Memory B cell (primary cell): ENCODE measurements around the gene ZNF219.

ENCODE experiments used
- ATAC-seq: fragments of 150-1000 bp; cut with Tn5 transposase; 2 replicates; pipeline ENCODE4 v1.10.0; 2021; ENCODE audit warnings: low read depth, mild to moderate bottlenecking, moderate library complexity
- DNase-seq, 2 donors: peaks; one replicate each; pipeline ENCODE4 v3.0.0; 2022; ENCODE audit warnings: low spot score in 2 of 2
- H3K27ac Mint-ChIP-seq: one replicate; pipeline ENCODE4 v1.8.0; 2022; ENCODE audit warnings: mild to moderate bottlenecking, moderate library complexity, mixed read lengths
- H3K27me3 Mint-ChIP-seq: one replicate; pipeline ENCODE4 v1.8.0; 2022; ENCODE audit warnings: mixed read lengths
- H3K36me3 Mint-ChIP-seq: one replicate; pipeline ENCODE4 v1.8.0; 2022; ENCODE audit warnings: mild to moderate bottlenecking, mixed read lengths
- H3K4me1 Mint-ChIP-seq: one replicate; pipeline ENCODE4 v1.8.0; 2022; ENCODE audit warnings: mixed read lengths
- H3K4me3 Mint-ChIP-seq: one replicate; pipeline ENCODE4 v1.8.0; 2022; ENCODE audit warnings: mild to moderate bottlenecking, moderate library complexity, mixed read lengths
- H3K9me3 Mint-ChIP-seq: one replicate; pipeline ENCODE4 v1.8.0; 2022; ENCODE audit warnings: mixed read lengths

The ZNF219 gene

GRCh38 chr14:21087294-21088091 lies 11.0 kb downstream of the ZNF219 start:
- Mint-ChIP-seq H3K27me3 (peaks cover 6% of the 10 kb centered on the region), H3K36me3 (no peaks in the 10 kb centered on the region), H3K27ac (peak overlapping the region; percentile 86), H3K9me3 (no peaks in the 10 kb centered on the region), H3K4me3 (no peak overlapping the region), H3K4me1 (peaks cover 13% of the 10 kb centered on the region)
- peak; percentile 88 for ATAC-seq
- peak; percentile 38 to 69 for DNase-seq

GRCh38 chr14:21086908-21087293 lies 11.6 kb downstream of the ZNF219 start:
- no peaks in the 10 kb centered on the region for H3K9me3 Mint-ChIP-seq
- peaks cover 11% of the 10 kb centered on the region for H3K4me1 Mint-ChIP-seq
- DNase-seq (no peak), ATAC-seq (no peak)
- H3K36me3 Mint-ChIP-seq: no peaks in the 10 kb centered on the region
- H3K4me3 Mint-ChIP-seq: no peak overlapping the region
- H3K27me3 Mint-ChIP-seq: peaks cover 8% of the 10 kb centered on the region
- H3K27ac Mint-ChIP-seq: peak overlapping the region; percentile 86

GRCh38 chr14:21084998-21085853 lies 13.2 kb downstream of the ZNF219 start:
- no peaks in the 10 kb centered on the region for H3K9me3 Mint-ChIP-seq
- no peak overlapping the region for H3K4me3 Mint-ChIP-seq
- DNase-seq (no peak), ATAC-seq (no peak)
- H3K4me1 Mint-ChIP-seq: peaks cover 8% of the 10 kb centered on the region
- H3K27me3 Mint-ChIP-seq: peaks cover 11% of the 10 kb centered on the region
- no peaks in the 10 kb centered on the region for H3K36me3 Mint-ChIP-seq
- peak overlapping the region; percentile 90 for H3K27ac Mint-ChIP-seq

GRCh38 chr14:21084396-21084795 lies 14.1 kb downstream of the ZNF219 start:
- ATAC-seq (no peak), DNase-seq (no peak)
- peaks cover 8% of the 10 kb centered on the region for H3K4me1 Mint-ChIP-seq
- peaks cover 14% of the 10 kb centered on the region for H3K27me3 Mint-ChIP-seq
- no peaks in the 10 kb centered on the region for H3K9me3 Mint-ChIP-seq
- H3K36me3 Mint-ChIP-seq: no peaks in the 10 kb centered on the region
- H3K27ac Mint-ChIP-seq: peak overlapping the region; percentile 3
- H3K4me3 Mint-ChIP-seq: no peak overlapping the region

- no peaks in the 10 kb centered on the region for H3K36me3 Mint-ChIP-seq
- H3K4me1 Mint-ChIP-seq: peaks cover 8% of the 10 kb centered on the region
- DNase-seq (no peak), ATAC-seq (no peak)
- no peak overlapping the region for H3K4me3 Mint-ChIP-seq
- H3K27me3 Mint-ChIP-seq: peaks cover 14% of the 10 kb centered on the region
- H3K27ac Mint-ChIP-seq: peak overlapping the region; percentile 3
- H3K9me3 Mint-ChIP-seq: no peaks in the 10 kb centered on the region
These were observed 14.7 kb downstream of the ZNF219 start for GRCh38 chr14:21083565-21084325.

- DNase-seq (no peak), ATAC-seq (no peak)
- Mint-ChIP-seq H3K36me3 (no peaks in the 10 kb centered on the region), H3K9me3 (no peaks in the 10 kb centered on the region), H3K27ac (no peak overlapping the region), H3K4me3 (no peak overlapping the region), H3K27me3 (peaks cover 14% of the 10 kb centered on the region), H3K4me1 (peaks cover 4% of the 10 kb centered on the region)
These were observed 16.8 kb downstream of the ZNF219 start for GRCh38 chr14:21081521-21082142.

GRCh38 chr14:21078726-21079125 lies 19.7 kb downstream of the ZNF219 start:
- Mint-ChIP-seq H3K4me3 (no peak overlapping the region), H3K36me3 (no peaks in the 10 kb centered on the region), H3K4me1 (no peaks in the 10 kb centered on the region), H3K27ac (no peak overlapping the region), H3K27me3 (peaks cover 14% of the 10 kb centered on the region), H3K9me3 (no peaks in the 10 kb centered on the region)
- ATAC-seq (no peak), DNase-seq (no peak)

- DNase-seq: no peak
- Mint-ChIP-seq H3K36me3 (no peaks in the 10 kb centered on the region), H3K4me3 (no peak overlapping the region), H3K27me3 (peaks cover 19% of the 10 kb centered on the region), H3K9me3 (no peaks in the 10 kb centered on the region), H3K27ac (no peak overlapping the region), H3K4me1 (peaks cover 2% of the 10 kb centered on the region)
- ATAC-seq: no peak
These were observed 20.2 kb downstream of the ZNF219 start for GRCh38 chr14:21078287-21078686.

- Mint-ChIP-seq H3K9me3 (no peaks in the 10 kb centered on the region), H3K36me3 (no peaks in the 10 kb centered on the region), H3K27me3 (peaks cover 21% of the 10 kb centered on the region), H3K4me1 (peaks cover 4% of the 10 kb centered on the region), H3K4me3 (no peak overlapping the region), H3K27ac (no peak overlapping the region)
- ATAC-seq (no peak), DNase-seq (no peak)
These were observed 20.8 kb downstream of the ZNF219 start for GRCh38 chr14:21077672-21078071.

- peaks cover 15% of the 10 kb centered on the region for H3K27me3 Mint-ChIP-seq
- ATAC-seq (no peak), DNase-seq (no peak)
- H3K9me3 Mint-ChIP-seq: no peaks in the 10 kb centered on the region
- no peaks in the 10 kb centered on the region for H3K36me3 Mint-ChIP-seq
- H3K4me1 Mint-ChIP-seq: peaks cover 17% of the 10 kb centered on the region
- H3K27ac Mint-ChIP-seq: no peak overlapping the region
- no peak overlapping the region for H3K4me3 Mint-ChIP-seq
These were observed 22.6 kb downstream of the ZNF219 start for GRCh38 chr14:21075719-21076437.

GRCh38 chr14:21074398-21075272 lies 23.8 kb downstream of the ZNF219 start:
- no peaks in the 10 kb centered on the region for H3K9me3 Mint-ChIP-seq
- ATAC-seq (no peak), DNase-seq (no peak)
- H3K4me3 Mint-ChIP-seq: no peak overlapping the region
- peaks cover 14% of the 10 kb centered on the region for H3K27me3 Mint-ChIP-seq
- no peak overlapping the region for H3K27ac Mint-ChIP-seq
- no peaks in the 10 kb centered on the region for H3K36me3 Mint-ChIP-seq
- H3K4me1 Mint-ChIP-seq: peaks cover 26% of the 10 kb centered on the region

- Mint-ChIP-seq H3K27ac (no peak overlapping the region), H3K4me3 (no peak overlapping the region), H3K4me1 (peaks cover 33% of the 10 kb centered on the region), H3K36me3 (no peaks in the 10 kb centered on the region), H3K27me3 (peaks cover 19% of the 10 kb centered on the region), H3K9me3 (no peaks in the 10 kb centered on the region)
- DNase-seq (no peak), ATAC-seq (no peak)
These were observed 24.5 kb downstream of the ZNF219 start for GRCh38 chr14:21073921-21074320.
